ENCODE data around the gene MTHFD2L. TPM values are rescaled to one million over a fixed set of nuclear protein-coding genes. Genes with fewer than 3 reads are reported as not detected.

The MTHFD2L gene
- total and polyA plus RNA-seq, 2 of the 8 experiments (the other 6 are each of a cell fraction or from before 2014, with no cell fraction given) = 5.4 to 15.0 TPM

DNA sequence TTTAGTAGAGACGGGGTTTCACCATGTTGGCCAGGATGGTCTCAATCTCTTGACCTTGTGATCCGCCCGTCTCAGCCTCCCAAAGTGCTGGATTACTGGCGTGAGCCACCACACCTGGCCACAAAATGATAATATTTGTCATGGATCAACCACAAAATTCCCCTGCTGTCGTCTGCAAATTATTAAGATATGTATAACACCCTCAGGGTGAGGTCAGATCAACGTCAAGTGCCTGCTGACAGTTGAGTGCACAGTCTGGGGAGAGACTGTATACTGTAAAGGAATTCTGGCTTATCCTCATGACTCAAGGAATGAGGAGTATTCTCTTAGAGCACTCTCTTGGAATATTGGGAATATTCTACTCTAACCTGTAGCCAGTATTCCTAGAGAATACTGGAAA lies 161.6 kb downstream of the MTHFD2L start (continued):
- TF ChIP-seq CHD7 (IDR thresholded peaks at IDR 0.05; ENCODE audit: insufficient replicate concordance, low read length) (no peak), KDM1A (IDR thresholded peaks at IDR 0.05; ENCODE audit: borderline replicate concordance, low read length) (no peak), FOSL1 (IDR thresholded peaks at IDR 0.05; ENCODE audit: insufficient read depth, low read depth, low read length) (no peak), RNF2 (IDR thresholded peaks at IDR 0.05; ENCODE audit: borderline replicate concordance, low read depth, low read length, missing control alignments, poor library complexity, severe bottlenecking) (no peak), RAD21 (IDR thresholded peaks at IDR 0.05 in 1 of 2, conservative IDR thresholded peaks at IDR 0.05 in 1 of 2; ENCODE audit: low read depth in 2 of 2, low read length in 2 of 2) (no peak)

Measured in H1 (cell line).